ENCODE measurements around the gene ZC3H18. TPM values are rescaled to one million over a fixed set of nuclear protein-coding genes. Genes with fewer than 3 reads are reported as not detected.

The ZC3H18 gene
- total RNA-seq, 1 experiment from 2014 or later: 76.4 TPM

- BruUV-seq (replicated peaks): no TSS peak
- Histone ChIP-seq H3K9me2 (ENCODE audit: insufficient read depth) (no peaks in the 10 kb centered on the region), H4K20me1 (ENCODE audit: insufficient read depth) (peaks cover 12% of the 10 kb centered on the region), H3K79me2 (ENCODE audit: low read depth) (no peaks in the 10 kb centered on the region), H3K4me1 (replicated peaks; ENCODE audit: insufficient read depth) (no peaks in the 10 kb centered on the region), H3K27me3 (ENCODE audit: insufficient read depth, low read depth) (peaks cover 13% of the 10 kb centered on the region; the same call in 1 of the 2 replicates), H2AFZ (no peak overlapping the region), H3K4me3 (peak overlapping the region; percentile 58; the same call in 1 of the 2 replicates), H3K4me2 (peak overlapping the region; percentile 60), H3K9me3 (ENCODE audit: insufficient read depth, low read depth) (no peaks in the 10 kb centered on the region), H3K36me3 (ENCODE audit: low read depth) (no peaks in the 10 kb centered on the region), H3F3A (ENCODE audit: insufficient read depth, low read depth) (peaks cover 20% of the 10 kb centered on the region; the same call in 1 of the 2 replicates), H3K27ac (no peak overlapping the region)
- no peak for DNase-seq
- POLR2A ChIA-PET (ENCODE audit: unreplicated experiment): no interaction called here
- CTCF ChIA-PET: no interaction called here
- intact Hi-C loops (cut with micrococcal nuclease; ENCODE audit: unreplicated experiment): no loop called here
- TF ChIP-seq EZH2 (IDR thresholded peaks at IDR 0.05; ENCODE audit: low read depth): no peak
- TF ChIP-seq CTCF (conservative IDR thresholded peaks at IDR 0.05): no peak
Observed at GRCh38 chr16:88649195-88649923, 79.2 kb downstream of the ZC3H18 start.

- H3K36me3 ChIP-seq (ENCODE audit: low read depth): no peaks in the 10 kb centered on the region
- DNase-seq: no peak
- ChIA-PET CTCF (no interaction called here), POLR2A (ENCODE audit: unreplicated experiment) (no interaction called here)
- peak overlapping the region; percentile 60 for H3K4me2 ChIP-seq
- TF ChIP-seq EZH2 (IDR thresholded peaks at IDR 0.05; ENCODE audit: low read depth) (no peak), CTCF (conservative IDR thresholded peaks at IDR 0.05) (no peak)
- H3F3A ChIP-seq (ENCODE audit: insufficient read depth, low read depth): peaks cover 18% of the 10 kb centered on the region; the same call in 1 of the 2 replicates
- peaks cover 12% of the 10 kb centered on the region for H4K20me1 ChIP-seq (ENCODE audit: insufficient read depth)
- no peak overlapping the region for H2AFZ ChIP-seq
- H3K79me2 ChIP-seq (ENCODE audit: low read depth): no peaks in the 10 kb centered on the region
- H3K4me1 ChIP-seq (replicated peaks; ENCODE audit: insufficient read depth): no peaks in the 10 kb centered on the region
- no peak overlapping the region for H3K27ac ChIP-seq
- intact Hi-C loops (cut with micrococcal nuclease; ENCODE audit: unreplicated experiment): no loop called here
- H3K27me3 ChIP-seq (ENCODE audit: insufficient read depth, low read depth): peaks cover 11% of the 10 kb centered on the region; the same call in 1 of the 2 replicates
- no peaks in the 10 kb centered on the region for H3K9me2 ChIP-seq (ENCODE audit: insufficient read depth)
- no peaks in the 10 kb centered on the region for H3K9me3 ChIP-seq (ENCODE audit: insufficient read depth, low read depth)
- BruUV-seq (replicated peaks): no TSS peak
- H3K4me3 ChIP-seq: peak overlapping the region; percentile 58; the same call in 1 of the 2 replicates
Observed at GRCh38 chr16:88649924-88650748, 79.9 kb downstream of the ZC3H18 start.

- Histone ChIP-seq H3K36me3 (ENCODE audit: low read depth) (no peaks in the 10 kb centered on the region), H4K20me1 (ENCODE audit: insufficient read depth) (peaks cover 12% of the 10 kb centered on the region), H3K9me2 (ENCODE audit: insufficient read depth) (no peaks in the 10 kb centered on the region), H2AFZ (no peak within 1 kb of the TSS), H3K4me1 (replicated peaks; ENCODE audit: insufficient read depth) (no peaks in the 10 kb centered on the region), H3F3A (ENCODE audit: insufficient read depth, low read depth) (peaks cover 18% of the 10 kb centered on the region; the same call in 1 of the 2 replicates), H3K27me3 (ENCODE audit: insufficient read depth, low read depth) (peaks cover 8% of the 10 kb centered on the region; the same call in 1 of the 2 replicates), H3K9me3 (ENCODE audit: insufficient read depth, low read depth) (no peaks in the 10 kb centered on the region), H3K4me2 (peak within 1 kb of the TSS; percentile 74), H3K4me3 (peak within 1 kb of the TSS; percentile 58; the same call in 1 of the 2 replicates), H3K27ac (peak within 1 kb of the TSS; percentile 63), H3K79me2 (ENCODE audit: low read depth) (no peaks in the 10 kb centered on the region)
- POLR2A ChIA-PET (ENCODE audit: unreplicated experiment): no interaction called here
- CTCF ChIA-PET: interaction anchor here (0.6 kb wide), 1 partner anchor 894 kb away, joined by 3 read pairs; no protein-coding TSS in a partner anchor
- no peak for TF ChIP-seq CTCF (conservative IDR thresholded peaks at IDR 0.05)
- TF ChIP-seq EZH2 (IDR thresholded peaks at IDR 0.05; ENCODE audit: low read depth): no peak
- DNase-seq: no peak
- no TSS peak for BruUV-seq (replicated peaks)
- intact Hi-C loops (cut with micrococcal nuclease; ENCODE audit: unreplicated experiment): no loop called here
Observed at GRCh38 chr16:88650749-88651275, 80.6 kb downstream of the ZC3H18 start, which contains the start of gene CYBA. TSS of gene CYBA (minus strand) at chr16:88651053. CDS start at chr16:88651013, 40 bp downstream.
